ENCODE measurements around the gene MTA3. TPM values are rescaled to one million over a fixed set of nuclear protein-coding genes. Genes with fewer than 3 reads are reported as not detected.
A peak's percentile ranks its signal among the peaks of the same experiment; 100 is the strongest.

The MTA3 gene
- total and polyA plus RNA-seq, 2 of the 8 experiments (the other 6 are each of a cell fraction or from before 2014, with no cell fraction given): 125 to 184 TPM

DNA sequence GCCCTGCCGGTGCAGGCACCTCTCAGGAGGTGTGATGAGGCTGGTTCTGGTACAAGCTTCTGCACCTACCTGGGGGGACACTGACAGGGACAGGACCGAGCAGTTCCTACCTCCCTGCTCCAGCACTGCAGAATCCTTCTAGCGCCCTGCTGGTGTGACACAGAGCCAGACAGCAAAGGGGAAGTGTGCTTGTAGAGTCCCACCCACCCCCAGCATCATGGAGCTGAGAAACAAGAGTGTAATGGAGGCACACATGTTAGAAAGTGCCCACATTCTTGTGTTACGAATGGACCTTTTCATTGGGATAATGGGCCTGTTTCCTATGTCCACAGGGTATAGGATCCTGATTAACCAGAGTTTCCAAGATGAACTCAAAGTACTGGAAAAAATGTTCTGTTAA is 157.2 kb downstream of the MTA3 start:
- no peak overlapping the region for H3K4ac ChIP-seq (replicated peaks; ENCODE audit: insufficient read length, low read depth, low read length)
- no peak overlapping the region for H2BK5ac ChIP-seq (ENCODE audit: low read depth, low read length)
- no peak overlapping the region for H2BK15ac ChIP-seq (ENCODE audit: low read length)
- H2AK5ac ChIP-seq (ENCODE audit: low read depth, low read length): no peak overlapping the region
- no peak overlapping the region for H2BK12ac ChIP-seq (ENCODE audit: low read depth, low read length)
- 81% methylated on average over 4 of the region's 4 CpGs; no CpG with 5 or more reads in 1 of the 2 experiments for WGBS, 2 experiments (ENCODE audit: extremely low coverage in 1 of 2, insufficient coverage in 1 of 2, insufficient read length in 1 of 2, insufficient replicate concordance in 2 of 2, low coverage in 1 of 2, low lambda C conversion rate in 2 of 2, missing lambda C conversion rate in 1 of 2)
- H3K4me3 ChIP-seq (ENCODE audit: extremely low read depth in 1 of 4, insufficient read depth in 2 of 4, low read depth in 3 of 4, low read length in 4 of 4): no peak overlapping the region
- no peaks in the 10 kb centered on the region for H3K79me1 ChIP-seq (ENCODE audit: low read depth, low read length)
- H4K5ac ChIP-seq (ENCODE audit: insufficient read length, low read depth, low read length): no peak overlapping the region
- peak overlapping the region; percentile 16 for H4K91ac ChIP-seq (replicated peaks; ENCODE audit: insufficient read length, low read length)
- H3K9ac ChIP-seq (replicated peaks in 1 of 4; ENCODE audit: extremely low read depth in 1 of 4, low read depth in 3 of 4, low read length in 3 of 4): no peak overlapping the region
- no peaks in the 10 kb centered on the region for H4K20me1 ChIP-seq (replicated peaks in 1 of 2; ENCODE audit: control insufficient read depth in 1 of 2, insufficient read depth in 2 of 2, low read length in 2 of 2)
- ChIA-PET POLR2A (ENCODE audit: partially characterized antibody) (no interaction called here), CTCF (ENCODE audit: partially characterized antibody) (no interaction called here)
- no peaks in the 10 kb centered on the region; a peak in 2 of 8 replicates for H3K36me3 ChIP-seq (ENCODE audit: control insufficient read depth in 2 of 4, insufficient read depth in 4 of 4, low read length in 3 of 4)
- H3K14ac ChIP-seq (ENCODE audit: insufficient read length): no peak overlapping the region
- H3K4me1 ChIP-seq (replicated peaks in 1 of 4; ENCODE audit: control insufficient read depth in 3 of 4, insufficient read depth in 4 of 4, low read length in 3 of 4): peaks cover 0 to 10% (median 0%) of the 10 kb centered on the region in 4 experiments; a peak in 2 of 7 replicates
- no peak overlapping the region for H3K4me2 ChIP-seq (ENCODE audit: insufficient read depth in 1 of 2, low read depth in 2 of 2, low read length in 2 of 2)
- H3K9me3 ChIP-seq (ENCODE audit: insufficient read depth in 2 of 2, low read depth in 1 of 2, low read length in 1 of 2): no peaks in the 10 kb centered on the region
- no peaks in the 10 kb centered on the region for H3K27me3 ChIP-seq (replicated peaks in 1 of 4; ENCODE audit: control insufficient read depth in 3 of 4, extremely low read depth in 1 of 4, insufficient read depth in 3 of 4, low read length in 3 of 4)
- DNase-seq (ENCODE audit: low read depth in 1 of 2, low spot score in 2 of 2) (no peak), FAIRE-seq (no peak)
- H3K23ac ChIP-seq (ENCODE audit: insufficient read length): no peak overlapping the region
- no peak overlapping the region for H2BK120ac ChIP-seq (replicated peaks; ENCODE audit: low read depth, low read length)
- no peaks in the 10 kb centered on the region for H3K23me2 ChIP-seq (ENCODE audit: low read depth, low read length)
- H4K8ac ChIP-seq (ENCODE audit: extremely low read depth, insufficient read depth, low read length): no peak overlapping the region
- no peak overlapping the region for H3K27ac ChIP-seq (ENCODE audit: low read depth, low read length)
- H3K79me2 ChIP-seq (ENCODE audit: control insufficient read depth in 1 of 2, insufficient read depth in 2 of 2, low read length in 2 of 2): no peaks in the 10 kb centered on the region
- H2BK20ac ChIP-seq (ENCODE audit: low read length): no peak overlapping the region
- no peak overlapping the region for H3K18ac ChIP-seq (ENCODE audit: extremely low read depth, low read length)
- H2AFZ ChIP-seq (ENCODE audit: low read length): no peak overlapping the region
- no peak overlapping the region for H3K56ac ChIP-seq (replicated peaks; ENCODE audit: insufficient read length, low read depth, low read length)
- no peak for TF ChIP-seq ZNF274 (IDR thresholded peaks at IDR 0.05; ENCODE audit: borderline replicate concordance, extremely low read depth, low read length)
- no peak for TF ChIP-seq KDM1A (IDR thresholded peaks at IDR 0.05; ENCODE audit: borderline replicate concordance, low read length)
- no peak for TF ChIP-seq HDAC2 (IDR thresholded peaks at IDR 0.05; ENCODE audit: borderline replicate concordance in 1 of 2, low read depth in 2 of 2, low read length in 2 of 2)
- no peak for TF ChIP-seq CTCF (IDR thresholded peaks at IDR 0.05; ENCODE audit: control extremely low read depth in 1 of 3, insufficient read depth in 1 of 3, low read depth in 1 of 3, low read length in 3 of 3)
- no peak for TF ChIP-seq SUZ12 (IDR thresholded peaks at IDR 0.05; ENCODE audit: low read length)
- no peak for TF ChIP-seq BCL11A (IDR thresholded peaks at IDR 0.05; ENCODE audit: low read depth in 2 of 2, low read length in 2 of 2)
- no peak for TF ChIP-seq MAFK (IDR thresholded peaks at IDR 0.05; ENCODE audit: low read depth, low read length)
- no peak for TF ChIP-seq RFX5 (IDR thresholded peaks at IDR 0.05; ENCODE audit: borderline replicate concordance, low read depth, low read length)
- no peak for TF ChIP-seq PHF8 (conservative IDR thresholded peaks at IDR 0.05; ENCODE audit: low read depth, low read length)
- no peak for TF ChIP-seq CHD2 (IDR thresholded peaks at IDR 0.05; ENCODE audit: low read length)
- no peak for TF ChIP-seq RBBP5 (IDR thresholded peaks at IDR 0.05; ENCODE audit: borderline replicate concordance, low read depth, low read length)

All from H1 (cell line).